GM18861 (cell line): ENCODE results near the gene MROH2B.
"Not testable (repeated sequence)": the region's sequence is repeated elsewhere in the genome, so short reads cannot be mapped to it uniquely, and the experiment has no call there.

Experiments used
- ATAC-seq: cut with Tn5 transposase; IDR thresholded peaks from one replicate; pipeline ENCODE4 v1.9.1; 2021; ENCODE audit not compliant: unreplicated experiment

The MROH2B gene

GRCh38 chr5:41032973-41033372 is 38.2 kb downstream of the MROH2B start:
- ATAC-seq = no peak

- ATAC-seq = not testable (repeated sequence)
Observed at GRCh38 chr5:41022600-41022999, 48.5 kb downstream of the MROH2B start.

- ATAC-seq = no peak
Observed at GRCh38 chr5:41012318-41012717, 58.8 kb downstream of the MROH2B start.

- no peak for ATAC-seq
Observed at GRCh38 chr5:41010572-41010971, 60.6 kb downstream of the MROH2B start.

- no peak for ATAC-seq
Observed at GRCh38 chr5:41009232-41009631, 61.9 kb downstream of the MROH2B start.

- ATAC-seq = no peak
Observed at GRCh38 chr5:41004931-41005330, 66.2 kb downstream of the MROH2B start.

- no peak for ATAC-seq
Observed at GRCh38 chr5:41003670-41004376, 67.3 kb downstream of the MROH2B start.

GRCh38 chr5:40999966-41000365 is 71.2 kb downstream of the MROH2B start:
- ATAC-seq = no peak

GRCh38 chr5:40999142-40999541 is 72.0 kb downstream of the MROH2B start:
- ATAC-seq = no peak

GRCh38 chr5:40995801-40996586 is 75.1 kb downstream of the MROH2B start:
- ATAC-seq = no peak

- no peak for ATAC-seq
Observed at GRCh38 chr5:40991981-40992559, 79.1 kb downstream of the MROH2B start.

- ATAC-seq = no peak
Observed at GRCh38 chr5:40991168-40991980, 79.8 kb downstream of the MROH2B start.

- ATAC-seq = no peak
Observed at GRCh38 chr5:40988746-40989510, 82.2 kb downstream of the MROH2B start.

- ATAC-seq = no peak
Observed at GRCh38 chr5:40987349-40987748, 83.8 kb downstream of the MROH2B start.

GRCh38 chr5:40986666-40987065 is 84.5 kb downstream of the MROH2B start:
- no peak for ATAC-seq

- no peak for ATAC-seq
Observed at GRCh38 chr5:40985501-40985900, 85.6 kb downstream of the MROH2B start.

- ATAC-seq = no peak
Observed at GRCh38 chr5:40984884-40985283, 86.3 kb downstream of the MROH2B start.

- no peak for ATAC-seq
Observed at GRCh38 chr5:40983781-40984180, 87.4 kb downstream of the MROH2B start.

GRCh38 chr5:40981420-40981819 is 89.7 kb downstream of the MROH2B start:
- no peak for ATAC-seq

- ATAC-seq = no peak
Observed at GRCh38 chr5:40976836-40977235, 94.3 kb downstream of the MROH2B start.
